H1 (cell line): ENCODE data around the gene MAPKAPK2. TPM values are rescaled to one million over a fixed set of nuclear protein-coding genes. Genes with fewer than 3 reads are reported as not detected.

Experiments
- CTCF ChIA-PET: fragments of 300-600 bp; sonication (Branson Sonifier 250); formaldehyde crosslinking; loops from one replicate; lab custom pipeline; 2021; ENCODE audit not compliant: partially characterized antibody; lab: Charles Lee
- POLR2A ChIA-PET: fragments of 300-600 bp; sonication (Branson Sonifier 250); formaldehyde crosslinking; loops from one replicate; lab custom pipeline; 2021; ENCODE audit warnings: inconsistent platforms; ENCODE audit not compliant: partially characterized antibody; lab: Charles Lee
- DNase-seq, 2 experiments: peaks; one replicate each; pipeline versions ENCODE4 v3.0.0 to v3.0.0-alpha.2; 2010 to 2022; ENCODE audit warnings: low spot score in 2 of 2, low read depth in 1 of 2, mixed read lengths in 1 of 2
- FAIRE-seq: peaks from 2 replicates; lab custom pipeline; 2011; peaks lifted over from hg19 to GRCh38; lab: Jason Lieb, UNC
- H2AFZ ChIP-seq: 2 replicates; pipeline ENCODE4 v1.8.1; 2012; ENCODE audit warnings: low read length, inconsistent platforms
- H2AK5ac ChIP-seq: 2 replicates; pipeline ENCODE4 v1.6.1; 2013; ENCODE audit warnings: low read depth, low read length
- H2BK120ac ChIP-seq: replicated peaks from 2 replicates; pipeline ENCODE3; 2013; ENCODE audit warnings: low read depth, low read length, inconsistent platforms
- H2BK12ac ChIP-seq: 2 replicates; pipeline ENCODE4 v1.6.1; 2013; ENCODE audit warnings: low read depth, low read length
- H2BK15ac ChIP-seq: 2 replicates; pipeline ENCODE4 v1.6.1; 2013; ENCODE audit warnings: low read length
- H2BK20ac ChIP-seq: 2 replicates; pipeline ENCODE4 v1.6.1; 2013; ENCODE audit warnings: low read length
- H2BK5ac ChIP-seq: 2 replicates; pipeline ENCODE4 v1.6.1; 2013; ENCODE audit warnings: low read depth, low read length
- H3K14ac ChIP-seq: 2 replicates; pipeline ENCODE4 v1.6.1; 2013; ENCODE audit warnings: inconsistent platforms; ENCODE audit not compliant: insufficient read length
- H3K18ac ChIP-seq: 2 replicates; pipeline ENCODE4 v1.6.1; 2013; ENCODE audit warnings: low read length; ENCODE audit errors: extremely low read depth
- H3K23ac ChIP-seq: 2 replicates; pipeline ENCODE4 v1.6.1; 2013; ENCODE audit warnings: inconsistent platforms; ENCODE audit not compliant: insufficient read length
- H3K23me2 ChIP-seq: 2 replicates; pipeline ENCODE4 v1.6.1; 2013; ENCODE audit warnings: low read depth, low read length
- H3K27ac ChIP-seq: 2 replicates; pipeline ENCODE4 v1.6.1; 2011; ENCODE audit warnings: low read depth, low read length, inconsistent platforms
- H3K27me3 ChIP-seq, 4 experiments: replicated peaks in 1 of 4; 1 replicate in 1 of 4; 2 replicates in 3 of 4; pipeline versions ENCODE4 v1.6.1 to v1.8.1; 2011 to 2013; ENCODE audit warnings: low read length in 3 of 4, mild to moderate bottlenecking in 3 of 4, inconsistent platforms in 2 of 4, mixed read lengths in 2 of 4, moderate library complexity in 1 of 4; ENCODE audit not compliant: control insufficient read depth in 3 of 4, insufficient read depth in 3 of 4; ENCODE audit errors: extremely low read depth in 1 of 4
- H3K36me3 ChIP-seq, 4 experiments: 2 replicates each; pipeline versions ENCODE4 v1.6.1 to v1.8.1; 2011 to 2013; ENCODE audit warnings: mild to moderate bottlenecking in 4 of 4, low read length in 3 of 4, moderate library complexity in 2 of 4, control low read depth in 1 of 4, inconsistent platforms in 1 of 4; ENCODE audit not compliant: insufficient read depth in 4 of 4, control insufficient read depth in 2 of 4
- H3K4ac ChIP-seq: replicated peaks from 2 replicates; pipeline ENCODE3; 2013; ENCODE audit warnings: low read length, low read depth, mixed read lengths, inconsistent platforms; ENCODE audit not compliant: insufficient read length
- H3K4me1 ChIP-seq, 4 experiments: replicated peaks in 1 of 4; 1 replicate in 1 of 4; 2 replicates in 3 of 4; pipeline versions ENCODE4 v1.6.1 to v1.8.1; 2011 to 2013; ENCODE audit warnings: low read length in 3 of 4, inconsistent platforms in 2 of 4, mixed read lengths in 1 of 4; ENCODE audit not compliant: insufficient read depth in 4 of 4, control insufficient read depth in 3 of 4
- H3K4me2 ChIP-seq, 2 experiments: 2 replicates each; pipeline versions ENCODE4 v1.6.1 to v1.8.1; 2011 to 2013; ENCODE audit warnings: low read depth in 2 of 2, low read length in 2 of 2, control low read depth in 1 of 2, inconsistent platforms in 1 of 2, mild to moderate bottlenecking in 1 of 2; ENCODE audit not compliant: insufficient read depth in 1 of 2
- H3K4me3 ChIP-seq, 4 experiments: fragments of 200-600, 300-600 bp in 1 of 4; sonication (generic), shearing (Covaris generic), sonication (Bioruptor Twin) in 1 of 4; 2 replicates each; pipeline versions ENCODE4 v1.5.1 to v1.8.1; 2011 to 2016; ENCODE audit warnings: low read length in 4 of 4, low read depth in 3 of 4, control low read depth in 2 of 4, inconsistent platforms in 2 of 4, mild to moderate bottlenecking in 2 of 4, mixed read lengths in 1 of 4, moderate library complexity in 1 of 4; ENCODE audit not compliant: insufficient read depth in 2 of 4; ENCODE audit errors: extremely low read depth in 1 of 4
- H3K56ac ChIP-seq: replicated peaks from 2 replicates; pipeline ENCODE3; 2013; ENCODE audit warnings: low read depth, mild to moderate bottlenecking, mixed read lengths, low read length, inconsistent platforms; ENCODE audit not compliant: insufficient read length
- H3K79me1 ChIP-seq: 2 replicates; pipeline ENCODE4 v1.6.1; 2013; ENCODE audit warnings: low read depth, low read length, control low read depth
- H3K79me2 ChIP-seq, 2 experiments: 2 replicates each; pipeline versions ENCODE4 v1.6.1 to v1.8.1; 2012 to 2013; ENCODE audit warnings: low read length in 2 of 2, mild to moderate bottlenecking in 2 of 2, inconsistent platforms in 1 of 2; ENCODE audit not compliant: insufficient read depth in 2 of 2, control insufficient read depth in 1 of 2
- H3K9ac ChIP-seq, 4 experiments: replicated peaks in 1 of 4; 1 replicate in 1 of 4; 2 replicates in 3 of 4; pipeline versions ENCODE4 v1.6.1 to v1.8.1; 2011 to 2013; ENCODE audit warnings: low read depth in 3 of 4, low read length in 3 of 4, control low read depth in 2 of 4, mild to moderate bottlenecking in 2 of 4, moderate library complexity in 2 of 4, inconsistent platforms in 1 of 4; ENCODE audit errors: extremely low read depth in 1 of 4
- H3K9me3 ChIP-seq, 2 experiments: 2 replicates each; pipeline versions ENCODE4 v1.6.1 to v1.8.1; 2012 to 2013; ENCODE audit warnings: mild to moderate bottlenecking in 2 of 2, moderate library complexity in 2 of 2, control low read depth in 1 of 2, inconsistent platforms in 1 of 2, low read depth in 1 of 2, low read length in 1 of 2, mixed read lengths in 1 of 2; ENCODE audit not compliant: insufficient read depth in 2 of 2
- H4K20me1 ChIP-seq, 2 experiments: replicated peaks in 1 of 2; 2 replicates each; pipeline versions ENCODE3 to v1.8.1; 2011 to 2013; ENCODE audit warnings: inconsistent platforms in 2 of 2, low read length in 2 of 2, mild to moderate bottlenecking in 1 of 2; ENCODE audit not compliant: insufficient read depth in 2 of 2, control insufficient read depth in 1 of 2
- H4K5ac ChIP-seq: 2 replicates; pipeline ENCODE4 v1.6.1; 2013; ENCODE audit warnings: low read length, low read depth, mixed read lengths, inconsistent platforms; ENCODE audit not compliant: insufficient read length
- H4K8ac ChIP-seq: 2 replicates; pipeline ENCODE4 v1.8.0; 2013; ENCODE audit warnings: mild to moderate bottlenecking, moderate library complexity, low read length, inconsistent platforms; ENCODE audit not compliant: insufficient read depth; ENCODE audit errors: extremely low read depth
- H4K91ac ChIP-seq: replicated peaks from 2 replicates; pipeline ENCODE3; 2013; ENCODE audit warnings: low read length, mixed read lengths, inconsistent platforms; ENCODE audit not compliant: insufficient read length
- CBX8 ChIP-seq: fragments of 300-800, 300-1000 bp; sonication (generic); IDR thresholded peaks from 2 replicates; pipeline ENCODE4 v1.7.1; 2016; ENCODE audit warnings: low read depth, low read length, borderline replicate concordance
- SAP30 ChIP-seq: fragments of 300-600 bp; sonication (generic); IDR thresholded peaks from 2 replicates; pipeline ENCODE4 v1.7.1; 2012; ENCODE audit warnings: low read length, moderate library complexity, mild to moderate bottlenecking, inconsistent platforms; ENCODE audit not compliant: insufficient read depth, insufficient replicate concordance
- SIX5 ChIP-seq: IDR thresholded peaks from 2 replicates; pipeline ENCODE4 v1.6.1; 2011; ENCODE audit warnings: mild to moderate bottlenecking, low read depth, low read length
- WGBS, 2 experiments: shearing (Covaris generic) in 1 of 2; methylation state at CpG; one replicate each; pipeline versions ENCODE4 v1.1.6 to v1.1.7; 2013 to 2015; ENCODE audit warnings: low lambda C conversion rate in 2 of 2, mixed read lengths in 2 of 2, inconsistent platforms in 1 of 2, low coverage in 1 of 2, missing lambda C conversion rate in 1 of 2; ENCODE audit not compliant: insufficient replicate concordance in 2 of 2, insufficient coverage in 1 of 2, insufficient read length in 1 of 2; ENCODE audit errors: extremely low coverage in 1 of 2, missing lambda C conversion rate in 1 of 2; 5-methylcytosine and 5-hydroxymethylcytosine counted together
- polyA plus RNA-seq, 7 experiments: library from polyadenylated mRNA; depleted of rRNA in 3 of 7; stranded (reverse) in 5 of 7; unstranded in 2 of 7; fragments of >200 nt in 5 of 7; fragments of 200-250 nt in 2 of 7; gene quantifications; 1 replicate in 5 of 7; 2 replicates in 1 of 7; 4 replicates in 1 of 7; pipeline versions ENCODE4 v1.2.1 to v1.2.3, GENCODE V29; 2011 to 2013; ENCODE audit warnings: missing spikeins in 2 of 7, mixed read lengths in 2 of 7
- total RNA-seq: library from RNA; stranded (reverse); fragmentation: NEBNext Ultra II Directional; extraction: Animal tissue kit (Norgen Biotek cat#: 25700); gene quantifications from 2 replicates; pipeline ENCODE4 v1.2.1, GENCODE V29; 2021

The MAPKAPK2 gene
- total and polyA plus RNA-seq, 2 of the 8 experiments (the other 6 are each of a cell fraction or from before 2014, with no cell fraction given): 27.5 to 44.9 TPM

DNA sequence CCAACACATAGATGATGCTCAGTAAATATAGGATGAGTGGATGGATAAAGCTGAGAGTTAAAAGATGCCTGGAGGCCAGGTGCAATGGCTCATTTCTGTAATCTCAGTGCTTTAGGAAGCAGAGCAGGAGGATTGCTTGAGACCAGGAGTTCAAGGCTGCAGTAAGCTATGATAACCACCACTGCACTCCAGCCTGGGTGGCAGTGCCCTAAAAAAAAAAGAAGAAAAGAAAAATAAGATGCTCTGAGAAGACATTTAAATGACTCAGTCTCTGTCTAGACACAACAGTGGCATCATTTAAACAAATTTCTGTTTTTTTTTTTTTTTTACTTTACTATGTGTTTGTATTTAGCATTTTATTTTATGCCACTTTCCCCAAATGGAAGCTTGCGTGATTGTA lies 60.6 kb downstream of the MAPKAPK2 start:
- Histone ChIP-seq H2BK120ac (no peak overlapping the region), H3K4ac (no peak overlapping the region), H4K5ac (no peak overlapping the region), H3K4me2 (no peak overlapping the region), H3K27ac (no peak overlapping the region), H4K8ac (no peak overlapping the region), H3K18ac (no peak overlapping the region), H3K79me1 (no peaks in the 10 kb centered on the region), H3K56ac (no peak overlapping the region), H4K91ac (no peak overlapping the region), H3K4me3 (no peak overlapping the region), H2BK20ac (no peak overlapping the region), H2AK5ac (no peak overlapping the region), H2AFZ (no peak overlapping the region), H3K23me2 (no peaks in the 10 kb centered on the region; the same call in 1 of the 2 replicates), H2BK15ac (no peak overlapping the region), H3K9me3 (no peaks in the 10 kb centered on the region), H3K79me2 (no peaks in the 10 kb centered on the region), H3K4me1 (no peaks in the 10 kb centered on the region), H3K23ac (no peak overlapping the region), H3K14ac (no peak overlapping the region), H3K9ac (no peak overlapping the region), H2BK12ac (no peak overlapping the region), H4K20me1 (no peaks in the 10 kb centered on the region), H3K27me3 (peaks cover 0 to under 1% (median 0%) of the 10 kb centered on the region in 4 experiments; a peak in 3 of 7 replicates), H2BK5ac (no peak overlapping the region), H3K36me3 (no peaks in the 10 kb centered on the region)
- ChIA-PET CTCF (interaction anchor here (0.6 to 3.6 kb wide), 13 partner anchors 9 to 1241 kb away, joined by 3 to 24 read pairs (median 4); no protein-coding TSS in a partner anchor), POLR2A (interaction anchor here (0.7 kb wide), 1 partner anchor 267 kb away, joined by 3 read pairs; no protein-coding TSS in a partner anchor)
- FAIRE-seq (no peak), DNase-seq (no peak)
- WGBS, 2 experiments: 92% methylated on average over 1 of the region's 1 CpG; no CpG with 5 or more reads in 1 of the 2 experiments
- TF ChIP-seq SAP30 (no peak), CBX8 (no peak), SIX5 (no peak)
